DND-41 (cell line): ENCODE measurements around the gene UCKL1.

Experiments used
- EZH2 ChIP-seq: IDR thresholded peaks from 3 replicates; pipeline ENCODE4 v1.6.1; 2012; ENCODE audit warnings: borderline replicate concordance, low read depth, mild to moderate bottlenecking, moderate library complexity, low read length, inconsistent platforms; ENCODE audit not compliant: severe bottlenecking
- TF ChIP-seq, protein P1 (sequence below): IDR thresholded peaks from 2 replicates; pipeline ENCODE4 v1.5.1; 2012; ENCODE audit warnings: borderline replicate concordance, low read length, moderate library complexity, mild to moderate bottlenecking; ENCODE audit not compliant: poor library complexity, severe bottlenecking; ENCODE audit errors: extremely low read depth

DNA sequence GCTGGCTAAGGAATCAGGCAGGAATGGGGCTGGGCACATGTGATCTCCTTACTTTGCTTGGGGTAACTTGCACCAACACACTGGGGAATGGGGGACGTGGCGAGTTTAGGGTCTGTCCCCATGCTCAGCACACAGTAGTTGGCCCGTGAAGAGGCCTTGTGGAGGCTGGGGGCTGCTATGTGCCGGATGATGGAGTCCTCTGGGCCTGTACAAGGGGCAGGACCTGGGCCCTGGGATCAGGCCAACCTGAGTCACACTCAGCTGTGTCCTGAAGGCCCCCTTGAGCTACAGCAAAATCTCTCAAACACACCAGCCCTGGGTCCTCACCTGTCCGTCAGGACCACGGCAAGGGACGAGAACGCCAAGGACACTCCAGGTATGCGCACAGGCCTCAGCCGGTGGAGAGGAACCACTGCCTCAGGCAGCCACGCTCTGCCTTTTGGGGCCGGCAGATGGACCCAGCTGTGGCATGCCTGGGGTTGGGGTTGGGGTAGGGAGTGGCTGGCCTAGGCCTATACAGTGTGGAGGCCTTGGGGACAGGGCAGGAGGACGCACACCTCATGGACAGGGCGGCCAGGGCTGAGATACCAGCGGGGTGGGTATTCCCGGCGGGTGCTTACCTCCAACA lies 11.1 kb downstream of the UCKL1 start:
- TF ChIP-seq, protein P1, sequence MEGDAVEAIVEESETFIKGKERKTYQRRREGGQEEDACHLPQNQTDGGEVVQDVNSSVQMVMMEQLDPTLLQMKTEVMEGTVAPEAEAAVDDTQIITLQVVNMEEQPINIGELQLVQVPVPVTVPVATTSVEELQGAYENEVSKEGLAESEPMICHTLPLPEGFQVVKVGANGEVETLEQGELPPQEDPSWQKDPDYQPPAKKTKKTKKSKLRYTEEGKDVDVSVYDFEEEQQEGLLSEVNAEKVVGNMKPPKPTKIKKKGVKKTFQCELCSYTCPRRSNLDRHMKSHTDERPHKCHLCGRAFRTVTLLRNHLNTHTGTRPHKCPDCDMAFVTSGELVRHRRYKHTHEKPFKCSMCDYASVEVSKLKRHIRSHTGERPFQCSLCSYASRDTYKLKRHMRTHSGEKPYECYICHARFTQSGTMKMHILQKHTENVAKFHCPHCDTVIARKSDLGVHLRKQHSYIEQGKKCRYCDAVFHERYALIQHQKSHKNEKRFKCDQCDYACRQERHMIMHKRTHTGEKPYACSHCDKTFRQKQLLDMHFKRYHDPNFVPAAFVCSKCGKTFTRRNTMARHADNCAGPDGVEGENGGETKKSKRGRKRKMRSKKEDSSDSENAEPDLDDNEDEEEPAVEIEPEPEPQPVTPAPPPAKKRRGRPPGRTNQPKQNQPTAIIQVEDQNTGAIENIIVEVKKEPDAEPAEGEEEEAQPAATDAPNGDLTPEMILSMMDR = no peak
- no peak for TF ChIP-seq EZH2
